HCT116 (cell line): ENCODE data around the gene TACR2.

Source experiments
- CTCF ChIP-seq, 3 experiments: fragments of 200-600 bp in 1 of 3; sonication (generic) in 1 of 3; IDR thresholded peaks in 2 of 3; conservative IDR thresholded peaks in 1 of 3; 2 replicates each; pipeline ENCODE4 v1.5.1; 2012 to 2017; ENCODE audit warnings: low read depth in 2 of 3, low read length in 2 of 3, antibody characterized with exemption in 1 of 3, borderline replicate concordance in 1 of 3, control low read depth in 1 of 3, mild to moderate bottlenecking in 1 of 3, mixed read lengths in 1 of 3, mixed run types in 1 of 3, moderate library complexity in 1 of 3; ENCODE audit not compliant: insufficient read depth in 1 of 3
- EGR1 ChIP-seq: IDR thresholded peaks from 2 replicates; pipeline ENCODE4 v1.6.1; 2012; ENCODE audit warnings: low read depth
- EZH2 ChIP-seq: fragments of 200-600 bp; sonication (generic); IDR thresholded peaks from 2 replicates; pipeline ENCODE4 v1.6.1; 2017; ENCODE audit warnings: antibody characterized with exemption, mixed run types
- MAX ChIP-seq: IDR thresholded peaks from 2 replicates; pipeline ENCODE4 v1.6.1; 2012
- POLR2A ChIP-seq: IDR thresholded peaks from 2 replicates; pipeline ENCODE4 v1.7.0; 2011; ENCODE audit warnings: borderline replicate concordance; ENCODE audit not compliant: insufficient read depth, insufficient read length; ENCODE audit errors: extremely low read depth
- SRF ChIP-seq: IDR thresholded peaks from 2 replicates; pipeline ENCODE4 v1.6.1; 2012; ENCODE audit warnings: low read depth

DNA sequence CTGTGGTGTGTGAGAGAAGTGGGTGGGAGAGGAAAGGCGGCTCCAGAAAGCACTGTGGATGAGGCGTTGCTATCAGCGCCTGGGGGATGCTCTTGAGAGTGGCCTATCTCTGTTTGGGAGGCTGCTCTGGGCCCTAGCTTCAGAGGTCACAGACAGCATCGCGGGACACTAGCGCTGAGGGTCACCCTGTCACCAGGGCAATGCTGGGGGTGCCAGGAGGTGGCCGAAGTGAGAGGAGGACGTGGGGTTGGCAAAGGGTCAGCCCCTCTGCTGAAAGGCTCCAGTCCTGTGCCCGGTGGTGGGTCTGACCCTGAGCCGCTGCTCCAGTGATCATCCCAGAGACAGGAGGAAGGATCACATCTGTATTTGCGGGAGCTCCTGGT, 3.0 kb upstream of the TACR2 start:
- TF ChIP-seq EGR1 (no peak), MAX (no peak), EZH2 (no peak), CTCF (IDR thresholded peaks at IDR 0.05 in 2 of 3, conservative IDR thresholded peaks at IDR 0.05 in 1 of 3; ENCODE audit: borderline replicate concordance in 1 of 3, insufficient read depth in 1 of 3, low read depth in 2 of 3, low read length in 2 of 3) (no peak), SRF (no peak), POLR2A (no peak)
